Activated CD4-positive, alpha-beta memory T cell treated with anti-CD3 and anti-CD28 coated beads for 36 hours (primary cell): ENCODE results near the gene LRFN3. TPM values are rescaled to one million over a fixed set of nuclear protein-coding genes. Genes with fewer than 3 reads are reported as not detected.

ENCODE experiments used
- CTCF ChIA-PET: fragments of 350-600 bp; sonication (Branson Sonifier 250); formaldehyde crosslinking; loops from one replicate; lab custom pipeline; 2021; ENCODE audit warnings: antibody characterized with exemption, inconsistent platforms; lab: Charles Lee
- POLR2A ChIA-PET: fragments of 350-600 bp; sonication (Branson Sonifier 250); formaldehyde crosslinking; loops from one replicate; lab custom pipeline; 2021; ENCODE audit warnings: antibody characterized with exemption; lab: Charles Lee
- DNase-seq: peaks from one replicate; pipeline ENCODE4 v3.0.0-alpha.2; 2020
- H3K27ac Mint-ChIP-seq: one replicate; pipeline ENCODE4 v1.8.0; 2021; ENCODE audit warnings: mixed read lengths
- H3K27me3 Mint-ChIP-seq: one replicate; pipeline ENCODE4 v1.8.0; 2021; ENCODE audit warnings: mixed read lengths
- H3K36me3 Mint-ChIP-seq: one replicate; pipeline ENCODE4 v1.8.0; 2021; ENCODE audit warnings: mixed read lengths
- H3K4me1 Mint-ChIP-seq: one replicate; pipeline ENCODE4 v1.8.0; 2021; ENCODE audit warnings: low read depth, mixed read lengths
- H3K4me3 Mint-ChIP-seq: one replicate; pipeline ENCODE4 v1.8.0; 2021; ENCODE audit warnings: mild to moderate bottlenecking, mixed read lengths
- H3K9me3 Mint-ChIP-seq: one replicate; pipeline ENCODE4 v1.8.0; 2021; ENCODE audit warnings: mixed read lengths
- intact Hi-C: fragments of 100-400 bp; cut with micrococcal nuclease; formaldehyde crosslinking; loops from one replicate; pipeline ENCODE4 v1.15.1; 2023
- total RNA-seq, 2 experiments: library from RNA; stranded (reverse); gene quantifications; one replicate each; pipeline ENCODE4 v1.2.3, GENCODE V29; 2021

LRFN3 gene
- total RNA-seq, 2 experiments from 2014 or later = 8.7 to 9.1 TPM

GRCh38 chr19:35899547-35900214 is 36.5 kb upstream of the LRFN3 start:
- POLR2A ChIA-PET = interaction anchor here (1.4 to 2.1 kb wide), 2 partner anchors 32 to 188 kb away, joined by 5 to 8 read pairs; no protein-coding TSS in a partner anchor
- Mint-ChIP-seq H3K4me3 (peak overlapping the region; percentile 92), H3K9me3 (no peaks in the 10 kb centered on the region), H3K4me1 (peaks cover 59% of the 10 kb centered on the region), H3K27me3 (no peaks in the 10 kb centered on the region), H3K36me3 (peaks cover 45% of the 10 kb centered on the region), H3K27ac (peak overlapping the region; percentile 97)
- peak; percentile 93 for DNase-seq
- intact Hi-C loops = loop anchor here (1.0 to 2.0 kb wide), 5 partner anchors 32 to 186 kb away; partner anchors contain the start of genes PSENEN, SDHAF1 and U2AF1L4
- CTCF ChIA-PET = no interaction called here

- H3K27ac Mint-ChIP-seq = peak overlapping the region; percentile 97
- H3K27me3 Mint-ChIP-seq = no peaks in the 10 kb centered on the region
- CTCF ChIA-PET = interaction anchor here (1.3 kb wide), 1 partner anchor 30 kb away, joined by 5 read pairs; no protein-coding TSS in a partner anchor
- H3K9me3 Mint-ChIP-seq = no peaks in the 10 kb centered on the region
- intact Hi-C loops = loop anchor here (2.0 kb wide), 1 partner anchor 156 kb away; the partner anchor contains the start of genes PSENEN and U2AF1L4
- H3K36me3 Mint-ChIP-seq = peaks cover 36% of the 10 kb centered on the region
- peak overlapping the region; percentile 92 for H3K4me3 Mint-ChIP-seq
- no peak for DNase-seq
- H3K4me1 Mint-ChIP-seq = peaks cover 55% of the 10 kb centered on the region
- POLR2A ChIA-PET = interaction anchor here (1.4 to 2.1 kb wide), 2 partner anchors 30 to 189 kb away, joined by 5 to 8 read pairs; no protein-coding TSS in a partner anchor
These were observed 35.0 kb upstream of the LRFN3 start for GRCh38 chr19:35901055-35901644.

GRCh38 chr19:35901854-35902661 is 34.1 kb upstream of the LRFN3 start, which contains the start of gene HCST:
HCST (plus strand) TSS chr19:35902529; CDS start chr19:35902594, 65 bp downstream.
- peak within 1 kb of the TSS; percentile 82 for H3K4me3 Mint-ChIP-seq
- H3K36me3 Mint-ChIP-seq = peaks cover 28% of the 10 kb centered on the region
- CTCF ChIA-PET = interaction anchor here (1.6 kb wide), 1 partner anchor 57 kb away, joined by 5 read pairs; no protein-coding TSS in a partner anchor
- POLR2A ChIA-PET = interaction anchor here (2.1 kb wide), 1 partner anchor 190 kb away, joined by 5 read pairs; no protein-coding TSS in a partner anchor
- no peaks in the 10 kb centered on the region for H3K9me3 Mint-ChIP-seq
- intact Hi-C loops = loop anchor here (2.0 kb wide), 1 partner anchor 157 kb away; the partner anchor contains the start of genes PSENEN and U2AF1L4
- H3K27me3 Mint-ChIP-seq = no peaks in the 10 kb centered on the region
- peak within 1 kb of the TSS; percentile 90 for H3K27ac Mint-ChIP-seq
- H3K4me1 Mint-ChIP-seq = peaks cover 52% of the 10 kb centered on the region
- DNase-seq = peak; percentile 56

DNA sequence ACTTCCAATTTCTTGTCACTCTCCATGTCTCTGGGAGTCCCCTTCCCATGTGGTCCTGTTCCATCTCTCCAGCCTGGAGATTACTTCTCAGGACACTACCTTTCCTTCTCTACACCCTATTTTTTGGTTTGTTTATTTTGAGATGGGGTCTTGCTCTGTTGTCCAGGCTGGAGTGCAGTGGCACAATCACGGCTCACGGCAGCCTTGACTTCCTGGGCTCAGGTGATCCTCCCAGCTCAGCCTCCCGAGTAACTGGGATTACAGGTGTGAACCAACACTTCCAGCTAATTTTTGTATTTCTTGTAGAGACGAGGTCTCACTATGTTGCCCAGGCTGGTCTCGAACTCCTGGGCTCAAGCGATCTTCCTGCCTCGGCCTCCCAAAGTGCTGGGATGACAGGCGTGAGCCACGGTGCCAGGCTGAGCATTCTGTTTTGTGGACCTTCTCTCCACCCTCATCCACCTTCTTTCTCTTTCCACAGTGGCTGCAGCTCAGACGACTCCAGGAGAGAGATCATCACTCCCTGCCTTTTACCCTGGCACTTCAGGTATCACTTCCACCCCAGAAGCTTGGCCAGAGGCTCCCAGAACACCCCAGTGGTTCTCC is 33.2 kb upstream of the LRFN3 start:
- no peaks in the 10 kb centered on the region for H3K27me3 Mint-ChIP-seq
- peak overlapping the region; percentile 90 for H3K27ac Mint-ChIP-seq
- ChIA-PET POLR2A (no interaction called here), CTCF (interaction anchor here (0.6 to 1.6 kb wide), 2 partner anchors 56 to 126 kb away, joined by 3 to 5 read pairs; no protein-coding TSS in a partner anchor)
- intact Hi-C loops = loop anchor here (1.0 kb wide), 1 partner anchor 28 kb away; no protein-coding TSS in a partner anchor
- H3K4me3 Mint-ChIP-seq = peak overlapping the region; percentile 82
- peaks cover 21% of the 10 kb centered on the region for H3K36me3 Mint-ChIP-seq
- DNase-seq = no peak
- peaks cover 45% of the 10 kb centered on the region for H3K4me1 Mint-ChIP-seq
- H3K9me3 Mint-ChIP-seq = no peaks in the 10 kb centered on the region

- Mint-ChIP-seq H3K4me1 (peaks cover 44% of the 10 kb centered on the region), H3K9me3 (no peaks in the 10 kb centered on the region), H3K27me3 (no peaks in the 10 kb centered on the region), H3K36me3 (peaks cover 14% of the 10 kb centered on the region), H3K4me3 (peak overlapping the region; percentile 82), H3K27ac (peak overlapping the region; percentile 90)
- ChIA-PET POLR2A (interaction anchor here (0.7 kb wide), 1 partner anchor 11 kb away, joined by 4 read pairs; no protein-coding TSS in a partner anchor), CTCF (interaction anchor here (0.6 to 1.6 kb wide), 2 partner anchors 55 to 127 kb away, joined by 3 to 5 read pairs; no protein-coding TSS in a partner anchor)
- DNase-seq = peak; percentile 94
- intact Hi-C loops = loop anchor here (1.0 kb wide), 1 partner anchor 28 kb away; no protein-coding TSS in a partner anchor
These were observed 32.5 kb upstream of the LRFN3 start for GRCh38 chr19:35903550-35904179.

DNA sequence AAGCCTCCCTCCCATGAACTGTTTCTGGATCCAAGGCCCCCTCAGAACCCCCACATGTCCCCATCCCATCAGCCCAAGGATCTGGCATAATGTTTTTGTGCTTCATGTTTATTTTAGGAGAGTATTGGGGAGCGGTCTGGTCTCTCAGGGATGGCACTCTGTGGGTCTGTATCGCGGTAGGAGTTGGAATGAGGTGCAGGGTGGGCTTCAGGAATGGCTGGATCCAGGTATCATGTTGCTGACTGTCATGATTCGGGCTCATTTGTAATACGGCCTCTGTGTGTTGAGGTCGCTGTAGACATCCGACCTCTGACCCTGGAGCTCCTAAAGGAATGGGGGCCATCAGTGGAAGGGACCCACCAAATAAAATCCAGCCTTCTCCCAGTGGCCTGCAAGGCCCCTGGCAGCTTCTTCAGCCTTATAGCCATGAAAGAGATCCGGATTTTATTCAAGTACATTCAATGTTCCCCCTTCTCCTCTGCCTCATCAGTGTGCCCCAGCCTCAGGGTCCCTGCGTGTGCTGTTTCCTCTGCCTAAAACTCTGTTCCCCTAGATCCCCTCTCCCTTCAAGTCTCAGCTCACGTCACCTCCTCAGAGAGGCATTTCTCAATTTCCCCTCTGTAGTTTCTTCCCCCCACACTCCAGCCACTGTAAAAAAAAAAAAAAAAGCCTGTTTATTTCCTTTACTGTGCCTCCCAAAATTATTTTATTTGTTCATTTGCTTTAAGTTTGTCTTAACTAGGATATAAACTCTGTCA is 31.7 kb upstream of the LRFN3 start:
- intact Hi-C loops = no loop called here
- H3K4me3 Mint-ChIP-seq = no peak overlapping the region
- DNase-seq = no peak
- H3K27ac Mint-ChIP-seq = peak overlapping the region; percentile 50
- H3K9me3 Mint-ChIP-seq = no peaks in the 10 kb centered on the region
- ChIA-PET POLR2A (no interaction called here), CTCF (interaction anchor here (1.2 kb wide), 1 partner anchor 20 kb away, joined by 3 read pairs; no protein-coding TSS in a partner anchor)
- H3K27me3 Mint-ChIP-seq = no peaks in the 10 kb centered on the region
- peaks cover 8% of the 10 kb centered on the region for H3K36me3 Mint-ChIP-seq
- H3K4me1 Mint-ChIP-seq = peaks cover 44% of the 10 kb centered on the region

DNA sequence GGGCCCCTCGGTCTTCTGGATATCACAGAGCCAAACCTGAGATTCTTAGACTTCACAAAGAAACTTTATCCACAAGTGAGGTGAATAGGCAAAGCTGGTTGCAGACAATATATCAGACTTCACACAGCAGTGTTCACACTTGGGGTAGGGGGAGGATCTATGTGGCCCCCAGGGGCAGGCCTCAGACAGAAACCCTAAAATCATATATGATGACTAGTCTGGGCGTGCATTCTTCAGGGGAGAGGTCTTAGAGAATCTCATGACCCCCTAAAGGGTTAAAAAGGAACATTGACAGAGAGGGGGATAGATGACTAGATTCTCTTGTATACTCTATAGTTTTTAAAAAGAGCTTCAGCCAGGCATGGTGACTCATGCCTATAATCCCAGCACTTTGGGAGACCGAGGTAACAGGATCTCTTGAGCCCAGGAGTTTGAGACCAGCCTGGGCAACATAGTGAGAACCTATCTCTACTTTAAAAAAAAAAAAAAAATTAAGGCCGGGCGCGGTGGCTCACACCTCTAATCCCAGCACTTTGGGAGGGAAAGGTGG is 30.9 kb upstream of the LRFN3 start:
- no peaks in the 10 kb centered on the region for H3K9me3 Mint-ChIP-seq
- peak overlapping the region; percentile 50 for H3K27ac Mint-ChIP-seq
- peaks cover 5% of the 10 kb centered on the region for H3K36me3 Mint-ChIP-seq
- no peaks in the 10 kb centered on the region for H3K27me3 Mint-ChIP-seq
- POLR2A ChIA-PET = no interaction called here
- no peak for DNase-seq
- H3K4me1 Mint-ChIP-seq = peaks cover 44% of the 10 kb centered on the region
- CTCF ChIA-PET = interaction anchor here (1.2 kb wide), 1 partner anchor 20 kb away, joined by 3 read pairs; no protein-coding TSS in a partner anchor
- intact Hi-C loops = no loop called here
- H3K4me3 Mint-ChIP-seq = no peak overlapping the region

- Mint-ChIP-seq H3K36me3 (peaks cover 5% of the 10 kb centered on the region), H3K27me3 (no peaks in the 10 kb centered on the region), H3K4me3 (no peak overlapping the region), H3K27ac (peak overlapping the region; percentile 28), H3K9me3 (no peaks in the 10 kb centered on the region), H3K4me1 (peaks cover 38% of the 10 kb centered on the region)
- no peak for DNase-seq
- intact Hi-C loops = no loop called here
- CTCF ChIA-PET = no interaction called here
- POLR2A ChIA-PET = no interaction called here
These were observed 28.8 kb upstream of the LRFN3 start for GRCh38 chr19:35907377-35907745.

DNA sequence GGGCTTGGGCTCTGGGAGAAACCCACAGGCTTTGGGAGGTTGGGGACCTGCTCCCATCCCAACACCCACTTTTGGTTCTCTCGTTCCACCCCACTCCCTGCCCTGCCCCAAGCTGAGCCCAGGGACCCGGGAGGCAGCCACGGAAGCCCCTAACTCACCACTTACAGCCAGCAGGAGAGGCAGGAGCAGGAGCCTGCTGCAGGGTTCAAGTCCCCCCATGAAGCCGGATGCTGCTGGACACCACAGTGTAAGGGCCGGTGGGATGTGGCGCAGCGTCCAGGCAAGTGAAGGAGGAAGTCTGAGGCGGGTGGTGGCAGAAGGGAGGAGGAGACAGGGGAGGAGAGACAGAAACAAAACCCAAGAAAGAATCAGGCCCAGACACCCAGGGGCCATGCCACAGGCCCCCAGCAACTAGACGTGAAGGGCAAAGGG is 28.1 kb upstream of the LRFN3 start, which contains the start of gene TYROBP:
TYROBP (minus strand) TSS at position 286 of the 432 bp plus-strand sequence; CDS start at position 219, 67 bp downstream.
- Mint-ChIP-seq H3K4me1 (peaks cover 34% of the 10 kb centered on the region), H3K36me3 (peaks cover 5% of the 10 kb centered on the region), H3K4me3 (no peak within 1 kb of the TSS), H3K27ac (peak within 1 kb of the TSS; percentile 28), H3K9me3 (no peaks in the 10 kb centered on the region), H3K27me3 (no peaks in the 10 kb centered on the region)
- CTCF ChIA-PET = interaction anchor here (0.6 kb wide), 1 partner anchor 51 kb away, joined by 3 read pairs; no protein-coding TSS in a partner anchor
- DNase-seq = no peak
- intact Hi-C loops = no loop called here
- POLR2A ChIA-PET = no interaction called here
